SU-DHL-6 (cell line): ENCODE results near the gene TACR1.

Experiments used
- CTCF ChIP-seq: fragments of 200-600 bp; sonication (generic); IDR thresholded peaks from one replicate; pipeline ENCODE4 v1.5.1; 2017; ENCODE audit warnings: antibody characterized with exemption, mild to moderate bottlenecking, low read length, moderate library complexity; ENCODE audit not compliant: insufficient read depth, poor library complexity, severe bottlenecking
- EZH2phosphoT487 ChIP-seq: fragments of 200-600 bp; sonication (generic), shearing (Covaris generic); conservative IDR thresholded peaks from 2 replicates; pipeline ENCODE4 v1.6.1; 2018; ENCODE audit warnings: mild to moderate bottlenecking, antibody characterized with exemption, low read length, moderate library complexity, mixed read lengths

GRCh38 chr2:75140288-75140687 is 59.0 kb downstream of the TACR1 start:
- no peak for TF ChIP-seq CTCF
- TF ChIP-seq EZH2phosphoT487 = no peak
